Ovary (tissue), 3 donors: Measurements from ENCODE around the gene LETM1.
"Not testable (repeated sequence)": the region's sequence is repeated elsewhere in the genome, so short reads cannot be mapped to it uniquely, and the experiment has no call there.

ENCODE experiments used
- CTCF ChIP-seq, 3 donors: fragments of 450-650 bp in 2 of 3; fragments of 200-600 bp in 1 of 3; IDR thresholded peaks; one replicate each; pipeline versions ENCODE4 v1.5.1 to v1.8.0; 2016 to 2022; ENCODE audit warnings: antibody characterized with exemption in 3 of 3, mild to moderate bottlenecking in 1 of 3
- POLR2A ChIP-seq: fragments of 450-650 bp; IDR thresholded peaks from one replicate; pipeline ENCODE4 v1.6.1; 2017; ENCODE audit warnings: antibody characterized with exemption, mild to moderate bottlenecking, moderate library complexity
- donor health status: DM: no; HTN: no; CAD: no.

DNA sequence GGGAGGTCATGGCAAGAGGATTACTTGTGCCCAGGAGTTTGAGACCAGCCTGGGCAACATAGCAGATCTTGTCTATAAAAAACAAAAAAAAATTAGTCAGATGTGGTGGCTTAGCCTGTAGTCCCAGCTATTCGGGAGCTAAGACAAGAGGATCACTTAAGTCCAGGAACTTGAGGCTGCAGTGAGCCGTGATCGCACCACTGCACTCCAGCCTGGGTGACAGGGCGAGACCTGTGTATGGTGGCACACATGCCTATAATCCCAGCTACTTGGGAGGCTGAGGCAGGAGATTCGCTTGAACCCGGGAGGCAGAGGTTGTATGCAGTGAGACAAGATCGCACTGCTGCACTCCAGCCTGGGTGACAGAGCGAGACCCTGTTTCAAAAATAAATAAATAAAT lies 20.1 kb downstream of the LETM1 start:
- not testable (repeated sequence) for TF ChIP-seq POLR2A; CTCF (IDR thresholded peaks at IDR 0.05)
